Fibroblast of gingiva (primary cell): Measurements from ENCODE around the gene NPAS3.

Source experiments
- DNase-seq: peaks from one replicate; pipeline ENCODE4 v3.0.0-alpha.2; 2011; ENCODE audit warnings: low read depth

NPAS3 gene

GRCh38 chr14:33794791-33795305 is 856.2 kb downstream of the NPAS3 start:
- DNase-seq = no peak

GRCh38 chr14:33796356-33796755 is 857.7 kb downstream of the NPAS3 start:
- DNase-seq = no peak

- DNase-seq = no peak
Observed at GRCh38 chr14:33799705-33800570, 861.3 kb downstream of the NPAS3 start.

GRCh38 chr14:33800735-33801163 is 862.1 kb downstream of the NPAS3 start:
- no peak for DNase-seq

- no peak for DNase-seq
Observed at GRCh38 chr14:33802737-33803136, 864.1 kb downstream of the NPAS3 start.

- no peak for DNase-seq
Observed at GRCh38 chr14:33805593-33805992, 866.9 kb downstream of the NPAS3 start.

GRCh38 chr14:33806905-33807304 is 868.2 kb downstream of the NPAS3 start:
- DNase-seq = no peak

GRCh38 chr14:33808187-33808586 is 869.5 kb downstream of the NPAS3 start:
- DNase-seq = no peak

- no peak for DNase-seq
Observed at GRCh38 chr14:33809396-33809981, 870.8 kb downstream of the NPAS3 start.

- no peak for DNase-seq
Observed at GRCh38 chr14:33810308-33810707, 871.6 kb downstream of the NPAS3 start.

GRCh38 chr14:33811721-33812120 is 873.0 kb downstream of the NPAS3 start:
- DNase-seq = no peak

- no peak for DNase-seq
Observed at GRCh38 chr14:33812181-33812580, 873.5 kb downstream of the NPAS3 start.

- no peak for DNase-seq
Observed at GRCh38 chr14:33812601-33813000, 873.9 kb downstream of the NPAS3 start.

GRCh38 chr14:33814010-33814409 is 875.3 kb downstream of the NPAS3 start:
- no peak for DNase-seq

- DNase-seq = no peak
Observed at GRCh38 chr14:33833706-33834465, 895.2 kb downstream of the NPAS3 start.

GRCh38 chr14:33834466-33835260 is 896.0 kb downstream of the NPAS3 start:
- no peak for DNase-seq

- DNase-seq = no peak
Observed at GRCh38 chr14:33835261-33835655, 896.6 kb downstream of the NPAS3 start.

- no peak for DNase-seq
Observed at GRCh38 chr14:33835677-33836076, 897.0 kb downstream of the NPAS3 start.

GRCh38 chr14:33836203-33836899 is 897.7 kb downstream of the NPAS3 start:
- no peak for DNase-seq

GRCh38 chr14:33836900-33837577 is 898.4 kb downstream of the NPAS3 start:
- DNase-seq = no peak
